Measurements from ENCODE around the gene HDGFL2.
"Not testable (repeated sequence)": the region's sequence is repeated elsewhere in the genome, so short reads cannot be mapped to it uniquely, and the experiment has no call there.

The HDGFL2 gene

DNA sequence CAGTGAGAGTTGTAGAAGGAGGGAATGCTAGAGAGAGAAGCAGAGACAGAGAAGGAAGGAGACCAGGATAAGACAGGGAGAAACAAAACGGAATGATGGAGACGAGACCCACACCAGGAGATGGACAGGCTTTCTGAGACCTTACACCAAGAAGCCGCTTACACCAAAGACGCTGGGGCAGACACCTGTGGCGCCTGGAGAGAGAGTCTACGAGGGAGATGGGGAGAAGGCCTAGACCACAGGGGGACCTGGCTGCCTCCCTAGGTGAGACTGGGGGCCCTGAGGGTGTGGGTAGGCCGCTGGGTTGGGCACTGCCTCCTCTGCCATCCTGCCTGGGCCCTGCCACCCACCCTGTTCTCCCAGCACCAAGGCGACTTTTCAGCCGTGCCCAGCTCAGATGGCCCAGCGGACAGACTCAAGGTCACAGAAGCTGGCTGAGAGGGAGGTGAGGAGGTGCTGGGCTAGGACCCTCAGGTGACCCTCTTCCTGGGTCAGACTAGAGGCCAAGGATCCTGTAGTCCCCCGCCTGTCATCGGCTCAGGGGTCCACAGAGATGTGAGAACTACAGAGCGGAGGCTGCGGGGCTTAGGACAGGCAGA is 57.9 kb downstream of the HDGFL2 start:
- in situ Hi-C loops (cut with HindIII; ENCODE audit: low sequenced_read_pairs): no loop called here

DNA sequence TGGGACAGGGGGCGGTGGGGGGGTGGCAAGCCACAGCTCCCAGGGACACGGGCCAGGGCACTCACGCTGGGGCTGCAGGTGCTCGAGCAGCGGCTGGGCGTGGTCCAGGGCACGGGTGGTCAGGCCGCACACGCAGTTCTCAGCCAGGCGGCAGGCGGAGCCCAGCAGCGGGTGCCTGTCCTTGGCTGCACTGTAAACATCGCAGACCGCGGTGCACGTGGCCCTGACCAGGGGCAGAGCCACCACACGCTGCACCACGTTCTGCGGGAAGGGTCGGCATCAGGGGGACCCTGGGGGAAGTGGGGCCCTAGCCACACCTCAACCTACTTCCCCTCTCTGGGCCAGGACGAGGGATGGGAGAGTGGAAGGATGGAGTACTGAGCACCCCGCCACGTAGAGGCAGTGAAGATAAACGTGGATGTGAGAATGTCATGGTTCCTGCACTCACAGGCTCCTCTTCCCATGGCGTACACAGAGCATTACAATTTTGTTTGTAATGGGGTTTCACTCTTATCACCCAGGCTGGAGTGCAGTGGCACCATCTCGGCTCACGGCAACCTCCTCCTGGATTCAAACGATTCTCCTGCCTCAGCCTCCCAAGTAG is 59.6 kb downstream of the HDGFL2 start:
- in situ Hi-C loops (cut with HindIII; ENCODE audit: low sequenced_read_pairs): no loop called here

DNA sequence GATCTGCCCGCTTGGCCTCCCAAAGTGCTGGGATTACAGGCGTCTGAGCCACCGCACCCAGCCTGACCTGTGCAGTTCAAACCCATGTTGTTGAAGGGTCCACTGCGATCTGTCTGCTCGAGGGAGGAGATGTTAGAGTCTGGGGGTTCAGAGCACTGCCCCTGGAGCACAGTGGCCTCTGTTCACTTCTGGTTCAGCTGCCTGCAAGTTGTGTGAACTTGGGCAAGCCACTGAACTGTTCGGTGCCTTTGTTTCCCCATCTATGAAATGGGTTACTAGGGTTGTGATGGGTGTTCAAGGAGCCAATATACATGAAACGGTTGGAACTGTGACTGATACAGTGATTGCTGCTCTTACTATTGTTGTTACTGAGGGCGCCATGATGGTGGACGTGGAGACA is 61.2 kb downstream of the HDGFL2 start:
- in situ Hi-C loops (cut with HindIII; ENCODE audit: low sequenced_read_pairs): no loop called here

DNA sequence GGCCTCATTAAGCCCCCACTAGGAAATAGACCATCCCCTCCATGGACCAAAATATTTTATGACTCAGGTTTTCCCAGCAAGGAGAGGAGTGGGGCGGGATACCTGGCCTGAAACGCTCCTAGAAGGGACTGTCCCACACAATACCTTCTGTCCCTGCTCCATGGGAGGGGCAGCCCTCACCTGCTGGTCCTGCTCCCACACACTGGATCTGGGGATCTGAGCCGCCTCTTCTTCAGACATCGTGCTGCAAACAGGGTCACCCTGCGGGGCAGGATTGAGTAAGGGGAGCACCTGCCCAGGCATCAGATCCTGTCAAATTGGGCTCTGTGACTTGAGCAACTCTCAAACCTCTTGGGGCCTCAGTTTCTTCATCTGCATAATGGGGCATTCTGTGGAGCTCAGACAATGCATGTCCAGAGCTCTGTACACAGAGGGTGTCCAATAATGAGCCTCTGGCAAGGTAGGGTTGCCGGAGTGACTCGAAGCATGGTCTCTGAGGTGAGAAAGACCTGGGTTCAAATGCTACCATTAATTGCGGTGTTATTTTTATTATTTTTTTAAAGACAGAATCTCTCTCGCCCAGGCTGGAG is 61.8 kb downstream of the HDGFL2 start:
- in situ Hi-C loops (cut with HindIII; ENCODE audit: low sequenced_read_pairs): no loop called here

DNA sequence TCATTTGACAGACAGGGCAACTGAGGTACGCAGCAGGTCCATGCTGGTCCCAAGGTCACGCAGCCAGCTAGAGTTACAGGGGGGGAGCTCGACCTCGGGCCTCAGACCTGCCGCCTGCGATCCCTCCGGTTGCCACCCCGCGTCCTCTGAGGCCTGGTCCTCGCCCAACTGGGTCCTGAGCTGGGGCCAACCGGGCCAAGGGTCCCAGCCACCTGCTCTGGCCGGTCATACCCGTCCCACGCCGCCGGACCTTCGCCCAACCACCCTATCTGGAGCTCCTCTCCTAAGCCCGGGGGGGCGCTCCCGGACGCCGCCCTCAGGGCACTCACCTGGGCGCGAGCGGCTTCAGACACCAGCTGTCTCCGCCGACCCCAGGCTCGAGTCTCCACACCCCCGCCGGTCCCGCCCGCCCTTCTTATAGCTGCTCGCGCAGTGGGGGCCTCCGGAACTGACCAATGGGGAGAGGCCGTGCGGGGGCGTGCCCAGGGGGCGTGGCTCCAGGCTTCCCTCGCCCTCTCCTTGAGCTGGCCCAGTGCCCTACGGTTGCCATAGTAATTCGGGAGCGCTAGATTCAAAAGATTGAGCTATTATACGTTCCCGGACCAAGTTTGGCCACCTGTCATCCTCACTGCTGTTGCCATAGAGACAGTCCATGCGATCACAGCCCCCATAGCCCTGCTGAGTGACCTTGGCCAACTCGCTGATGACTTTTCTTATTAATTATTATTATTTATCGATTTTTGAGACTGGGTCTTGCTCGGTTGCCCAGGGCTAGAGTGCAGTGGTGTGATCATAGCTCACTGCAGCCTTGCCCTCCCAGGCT is 63.0 kb downstream of the HDGFL2 start, which contains the start of gene PLIN5:
TSS of gene PLIN5 (minus strand) at position 389 of the 823 bp plus-strand sequence. CDS start 1,150 bp downstream, outside the sequence.
- in situ Hi-C loops (cut with HindIII; ENCODE audit: low sequenced_read_pairs): no loop called here

- in situ Hi-C loops (cut with HindIII; ENCODE audit: low sequenced_read_pairs): no loop called here
Observed at GRCh38 chr19:4536798-4537197, 64.7 kb downstream of the HDGFL2 start.

DNA sequence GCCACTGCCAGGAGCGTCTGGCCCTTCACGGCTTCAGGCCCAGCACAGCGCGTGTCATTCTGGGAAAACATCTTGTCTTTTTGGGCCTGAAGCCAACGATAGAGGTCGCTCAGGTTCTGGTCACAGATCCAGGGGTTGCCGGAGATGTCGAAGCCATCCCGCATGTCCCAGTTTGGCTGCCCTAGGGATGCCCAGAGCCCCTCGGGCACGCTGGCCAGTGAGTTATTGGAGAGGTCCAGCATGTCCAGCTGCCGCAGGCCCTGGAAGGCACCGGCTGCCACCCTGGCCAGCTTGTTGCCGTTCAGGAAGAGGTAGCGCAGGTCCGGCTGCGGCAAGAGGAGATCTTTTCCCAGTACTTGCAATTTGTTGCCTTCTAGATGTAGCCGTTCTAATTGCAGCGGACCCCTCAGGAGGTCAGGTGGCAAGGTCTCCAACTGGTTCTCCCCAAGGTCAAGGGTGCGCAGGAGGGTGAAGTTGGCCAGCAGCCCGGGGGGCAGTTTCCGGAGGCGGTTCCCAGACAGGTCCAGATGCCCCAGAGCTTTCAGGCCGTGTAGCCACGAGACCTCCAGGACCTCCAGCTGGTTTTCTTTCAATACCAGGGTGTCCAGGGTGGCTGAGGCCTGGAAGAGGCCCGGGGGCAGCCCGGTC is 66.0 kb downstream of the HDGFL2 start:
- in situ Hi-C loops (cut with HindIII; ENCODE audit: low sequenced_read_pairs): no loop called here

- in situ Hi-C loops (cut with HindIII; ENCODE audit: low sequenced_read_pairs): no loop called here
Observed at GRCh38 chr19:4538601-4538954, 66.5 kb downstream of the HDGFL2 start.

DNA sequence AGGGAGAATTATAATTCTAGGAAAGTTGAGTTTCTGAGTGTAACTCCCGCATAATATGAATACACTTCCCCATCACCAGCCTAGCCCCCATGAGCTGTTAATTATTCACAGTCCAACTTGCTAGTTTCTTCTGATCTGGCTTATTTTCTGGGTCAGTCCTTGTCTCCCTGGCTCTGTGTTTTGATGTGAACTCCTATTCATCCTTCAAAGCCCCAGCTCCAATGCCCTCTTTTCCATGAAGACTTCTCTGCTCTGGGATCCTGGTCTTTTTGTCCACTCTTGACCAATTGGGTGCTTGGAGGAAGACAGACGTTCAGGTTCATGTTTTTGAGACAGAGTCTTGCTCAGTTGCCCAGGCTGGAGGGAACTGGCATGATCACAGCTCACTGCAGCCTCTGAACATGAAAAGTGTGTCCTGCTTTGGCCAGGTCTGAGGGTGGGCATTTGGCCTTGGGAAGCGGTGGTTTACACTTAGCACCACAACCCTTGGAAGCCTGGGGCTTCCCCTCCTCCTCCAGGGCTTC is 67.1 kb downstream of the HDGFL2 start:
- in situ Hi-C loops (cut with HindIII; ENCODE audit: low sequenced_read_pairs): no loop called here

- in situ Hi-C loops (cut with HindIII; ENCODE audit: low sequenced_read_pairs): no loop called here
Observed at GRCh38 chr19:4539693-4540581, 67.8 kb downstream of the HDGFL2 start, which contains the start of gene LRG1. LRG1 (minus strand) TSS chr19:4540036; CDS start chr19:4540013, 23 bp downstream.

DNA sequence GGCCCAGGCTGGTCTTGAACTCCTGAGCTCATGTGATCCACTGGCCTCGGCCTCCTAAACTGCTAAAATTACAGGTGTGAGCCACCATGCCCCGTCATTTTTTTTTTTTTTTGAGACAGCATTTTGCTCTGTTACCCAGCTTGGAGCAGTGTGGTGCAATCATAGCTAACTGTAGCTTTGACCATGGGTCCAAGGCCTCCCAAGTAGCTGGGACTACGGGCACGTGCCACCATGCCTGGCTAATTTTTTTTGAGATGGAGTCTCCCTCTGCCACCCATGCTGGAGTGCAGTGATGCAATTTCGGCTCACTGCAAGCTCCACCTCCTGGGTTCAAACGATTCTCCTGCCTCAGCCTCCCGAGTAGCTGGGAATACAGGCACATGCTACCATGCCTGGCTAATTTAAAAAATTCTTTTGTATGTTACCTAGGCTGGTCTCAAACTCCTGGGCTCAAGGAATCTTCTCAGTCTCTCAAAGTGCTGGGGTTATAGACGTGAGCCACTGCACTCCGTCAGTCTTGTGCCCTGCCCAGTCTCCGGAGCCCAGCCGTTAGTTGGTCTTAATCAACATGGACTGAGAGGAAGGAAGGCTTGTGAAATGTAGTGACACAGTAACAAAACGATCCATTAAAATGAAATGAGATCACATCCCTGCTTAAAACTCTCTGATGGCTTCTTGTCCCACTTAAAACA is 69.2 kb downstream of the HDGFL2 start:
- in situ Hi-C loops (cut with HindIII; ENCODE audit: low sequenced_read_pairs): no loop called here

GRCh38 chr19:4541806-4542145 is 69.7 kb downstream of the HDGFL2 start:
- in situ Hi-C loops (cut with HindIII; ENCODE audit: low sequenced_read_pairs): not testable (repeated sequence)

DNA sequence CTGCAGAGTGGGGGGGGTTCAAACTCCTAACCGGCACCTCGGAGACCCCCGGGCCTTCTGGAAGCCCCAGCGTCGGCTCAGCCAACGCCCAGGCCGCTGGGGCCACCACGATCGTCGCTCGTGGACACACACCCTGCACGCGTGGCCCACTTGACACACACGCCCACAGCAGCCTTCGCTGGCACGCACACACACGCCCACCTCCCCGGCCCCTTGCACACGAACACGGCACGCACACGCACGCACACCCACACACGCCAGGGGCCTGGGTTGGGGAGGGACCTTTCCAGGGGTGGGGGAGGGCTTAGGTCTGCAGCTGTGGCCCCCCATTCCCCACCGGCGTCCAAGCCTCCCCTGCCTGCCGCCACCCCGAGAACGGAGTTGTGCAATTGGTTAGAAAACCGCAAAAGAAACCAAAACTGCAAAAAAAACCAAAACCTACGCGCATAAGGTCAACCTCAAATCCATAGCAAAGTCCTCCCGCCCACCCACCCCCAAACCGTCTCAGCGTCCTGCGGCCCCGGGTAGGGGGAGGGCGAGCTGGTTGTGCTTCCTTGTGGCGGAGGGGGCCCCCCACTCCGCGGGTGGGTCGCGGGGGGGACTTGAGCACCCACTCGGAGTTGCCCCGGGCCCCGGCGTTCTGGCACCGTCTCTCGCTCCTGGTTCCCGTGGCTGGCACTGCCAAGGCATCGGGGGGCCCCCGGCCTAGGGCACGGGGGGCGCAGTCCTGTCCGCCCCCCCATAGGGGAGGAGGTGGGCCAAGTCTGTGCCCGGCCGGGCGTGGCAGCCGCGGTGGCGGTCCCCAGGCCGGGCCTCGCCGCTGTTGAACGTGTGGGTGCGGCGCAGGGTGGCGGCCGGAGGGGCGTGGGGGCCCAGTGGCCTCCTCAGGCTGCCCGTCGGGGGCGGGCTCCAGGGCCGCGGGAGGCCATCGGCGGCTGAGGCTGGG is 71.1 kb downstream of the HDGFL2 start:
- in situ Hi-C loops (cut with HindIII; ENCODE audit: low sequenced_read_pairs): no loop called here

- in situ Hi-C loops (cut with HindIII; ENCODE audit: low sequenced_read_pairs): no loop called here
Observed at GRCh38 chr19:4543842-4544647, 71.9 kb downstream of the HDGFL2 start.

DNA sequence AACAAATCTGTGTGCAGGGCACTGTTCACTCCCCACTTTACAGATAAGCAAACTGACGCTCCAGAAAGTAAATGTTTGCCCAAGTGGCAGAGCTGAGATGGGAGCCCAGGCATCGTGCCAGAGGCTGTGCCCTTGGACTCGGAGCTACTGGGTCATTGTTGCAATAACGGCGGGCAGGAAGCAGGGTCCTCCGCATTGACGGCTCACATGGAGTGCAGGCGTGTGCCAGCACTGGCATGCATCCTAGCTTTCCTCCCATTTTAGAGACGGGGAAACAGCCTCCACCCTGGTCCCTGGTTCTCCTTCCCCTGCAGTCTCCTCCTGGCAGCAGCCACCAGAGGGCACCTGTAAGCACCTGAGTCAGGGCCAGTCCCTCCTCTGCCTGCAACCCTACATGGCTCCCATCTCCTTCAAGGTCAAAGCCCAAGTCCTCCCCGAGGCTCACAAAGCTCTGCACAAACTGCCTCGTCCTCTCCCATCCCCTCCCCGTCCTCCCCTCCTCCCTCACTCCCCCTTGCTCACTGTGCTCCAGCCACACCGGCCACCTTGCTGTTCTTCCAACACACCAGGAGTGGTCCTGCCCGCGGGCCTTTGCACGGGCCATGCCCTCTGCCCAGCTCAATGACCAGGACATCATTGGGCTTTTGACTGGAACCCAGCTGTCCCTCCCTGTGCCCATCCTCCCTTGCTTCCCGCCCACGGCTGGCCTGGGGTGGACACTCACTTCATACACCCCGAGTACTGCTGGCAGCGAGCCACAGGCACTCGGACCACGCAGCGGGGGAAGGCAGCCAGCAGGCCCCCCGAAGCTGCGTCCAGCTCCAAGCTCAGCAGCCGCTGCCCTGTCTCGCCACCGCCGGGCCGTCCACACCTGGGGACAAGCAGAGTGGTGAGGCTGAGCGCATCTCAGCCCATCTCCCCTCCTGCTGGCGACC is 75.5 kb downstream of the HDGFL2 start:
- in situ Hi-C loops (cut with HindIII; ENCODE audit: low sequenced_read_pairs): no loop called here

DNA sequence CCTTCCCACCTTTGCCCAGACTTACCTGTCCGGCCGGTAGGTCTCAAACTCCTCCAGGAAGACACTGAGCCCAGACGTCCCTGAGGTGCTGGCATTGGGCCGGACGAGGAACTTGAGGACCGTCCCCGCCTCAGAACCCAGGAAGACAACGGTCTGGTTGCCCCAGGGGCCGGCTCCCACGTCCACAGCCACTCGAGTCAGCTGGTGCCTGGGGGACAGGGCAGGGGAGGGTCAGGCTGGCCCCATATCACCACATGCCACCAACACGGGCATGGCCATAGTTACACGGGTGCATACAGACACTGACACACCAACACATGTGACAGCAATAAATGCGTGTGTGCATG is 76.1 kb downstream of the HDGFL2 start:
- in situ Hi-C loops (cut with HindIII; ENCODE audit: low sequenced_read_pairs): no loop called here

GRCh38 chr19:4550018-4550417 is 77.9 kb downstream of the HDGFL2 start:
- in situ Hi-C loops (cut with HindIII; ENCODE audit: low sequenced_read_pairs): no loop called here
